ENCODE data around the gene HAUS7.
A peak's percentile ranks its signal among the peaks of the same experiment; 100 is the strongest.

Gene HAUS7

DNA sequence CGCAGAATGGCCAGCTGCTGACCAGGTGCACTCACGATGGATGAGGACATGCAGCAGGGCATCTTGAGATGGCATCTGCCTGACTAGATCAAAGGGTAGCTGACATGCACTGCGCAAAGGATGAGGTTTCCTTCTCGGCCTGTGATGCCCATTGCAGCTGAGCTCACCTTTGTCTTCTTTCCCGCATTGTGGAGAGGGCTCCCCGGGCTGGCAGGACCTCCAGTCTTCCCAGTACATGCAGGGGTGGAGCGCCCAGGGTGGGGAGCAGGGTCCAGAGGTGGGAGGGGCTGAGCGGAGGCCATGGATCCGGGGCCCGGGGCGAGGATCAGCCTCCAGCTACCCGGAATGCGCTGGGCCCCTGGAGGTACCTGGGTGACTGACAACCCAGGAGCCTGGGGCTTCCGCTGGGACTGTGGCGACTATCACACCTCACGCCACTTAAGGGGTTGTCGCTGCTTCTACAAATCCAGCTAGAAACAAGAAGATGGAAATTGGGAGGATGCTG is 36.5 kb downstream of the HAUS7 start:
- no peak for DNase-seq

DNA sequence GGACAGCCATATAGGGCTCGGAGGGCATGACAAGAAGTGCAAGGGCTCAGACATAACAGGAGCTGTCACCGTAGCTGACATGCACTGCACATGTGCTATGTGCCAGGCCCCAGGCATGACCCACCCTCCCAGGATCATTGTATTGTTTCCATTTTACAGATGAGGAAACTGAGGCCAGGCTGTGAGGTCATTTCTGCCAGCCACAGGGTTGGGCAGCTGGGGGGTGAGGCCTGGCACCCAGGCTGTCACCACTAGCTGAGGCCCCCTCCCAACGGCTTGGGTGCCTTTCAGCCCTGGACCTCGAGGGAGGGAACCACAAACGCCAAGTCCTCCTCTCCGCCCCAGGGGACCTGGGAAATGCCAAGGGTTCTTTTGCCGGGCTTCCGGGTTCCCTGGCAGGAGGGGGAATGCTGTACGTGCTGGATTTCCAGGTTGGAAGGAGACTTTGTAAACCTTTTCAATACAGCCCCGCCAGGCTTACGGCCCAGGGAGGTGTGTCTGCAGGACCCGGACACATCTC is 37.2 kb downstream of the HAUS7 start:
- no peak for DNase-seq

DNA sequence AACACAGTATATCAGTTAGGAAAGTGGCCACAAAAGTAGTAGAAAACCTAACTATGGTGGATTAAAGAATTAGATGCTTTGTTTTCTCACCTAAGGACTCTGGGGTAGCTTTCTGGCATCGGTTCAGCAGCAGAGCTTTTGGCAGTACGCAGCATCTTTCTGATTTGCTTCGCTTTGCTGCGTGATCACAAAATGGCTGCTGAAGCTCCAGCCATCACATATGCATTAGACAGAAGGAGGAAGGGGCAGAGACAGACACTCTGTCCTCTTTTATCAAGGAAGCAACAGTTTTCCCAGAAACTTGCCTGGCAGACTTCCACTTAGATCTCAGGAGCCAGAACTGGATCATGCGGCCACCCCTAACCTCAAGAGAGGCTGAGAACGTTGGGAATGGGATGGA is 39.6 kb downstream of the HAUS7 start:
- DNase-seq, result no peak

DNA sequence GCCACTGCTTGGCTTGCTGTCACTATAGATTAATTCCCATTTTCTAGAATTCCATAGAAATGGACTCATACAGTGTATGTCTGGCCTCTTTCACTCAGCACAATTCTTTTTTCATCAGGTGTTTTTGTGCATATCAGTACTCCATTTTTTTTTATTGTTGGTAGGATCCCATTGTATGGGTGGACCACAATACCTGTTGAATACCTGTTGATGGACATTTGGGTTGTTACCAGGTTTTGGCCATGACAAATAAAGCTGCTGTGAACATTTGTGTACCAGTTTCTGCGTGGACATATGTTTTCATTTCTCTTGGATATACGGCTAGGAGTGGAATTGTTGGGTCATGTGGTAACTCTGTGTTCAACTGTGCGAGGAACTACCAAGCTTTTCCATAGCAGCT is 44.2 kb downstream of the HAUS7 start:
- DNase-seq, result no peak

DNA sequence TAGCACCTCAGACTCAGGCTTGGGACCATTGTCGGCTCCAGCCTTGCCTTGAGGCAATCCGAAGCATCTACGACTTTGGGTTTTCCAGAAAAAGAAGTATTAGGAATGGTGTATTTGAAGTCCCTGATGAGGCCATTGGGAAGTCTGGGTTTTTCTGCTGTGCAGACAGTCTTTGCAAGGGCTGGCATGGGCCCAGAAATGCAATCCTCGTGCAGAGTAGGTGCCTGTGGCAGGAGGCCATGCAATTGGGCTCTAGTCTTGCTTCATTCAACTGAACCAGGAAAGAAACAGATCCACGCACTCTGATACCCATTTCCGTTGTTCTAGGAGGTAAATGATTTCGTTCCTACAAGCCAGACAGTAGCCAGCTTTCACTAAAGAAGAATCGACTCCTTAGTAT is 46.7 kb downstream of the HAUS7 start:
- no peak for DNase-seq

DNA sequence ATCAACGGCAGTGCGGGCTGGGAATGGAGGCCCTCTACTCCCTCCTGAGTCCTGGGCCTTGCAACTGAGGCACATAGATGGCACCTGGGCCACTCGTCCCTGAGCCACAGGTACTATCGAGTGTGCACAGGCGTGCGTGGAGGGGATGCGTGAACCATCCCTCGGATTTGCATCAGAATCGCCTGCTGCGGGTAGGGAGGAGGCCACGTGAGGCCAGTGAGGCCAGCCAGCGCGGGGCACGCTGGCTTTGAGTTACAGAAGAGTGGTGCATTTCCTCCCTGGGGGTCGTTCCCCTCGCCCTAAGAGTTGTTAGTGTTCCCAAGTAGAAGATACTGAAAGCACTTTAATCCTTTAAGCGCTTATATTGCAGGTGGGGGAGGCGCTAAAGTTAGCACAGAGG is 48.5 kb downstream of the HAUS7 start:
- no peak for DNase-seq

DNA sequence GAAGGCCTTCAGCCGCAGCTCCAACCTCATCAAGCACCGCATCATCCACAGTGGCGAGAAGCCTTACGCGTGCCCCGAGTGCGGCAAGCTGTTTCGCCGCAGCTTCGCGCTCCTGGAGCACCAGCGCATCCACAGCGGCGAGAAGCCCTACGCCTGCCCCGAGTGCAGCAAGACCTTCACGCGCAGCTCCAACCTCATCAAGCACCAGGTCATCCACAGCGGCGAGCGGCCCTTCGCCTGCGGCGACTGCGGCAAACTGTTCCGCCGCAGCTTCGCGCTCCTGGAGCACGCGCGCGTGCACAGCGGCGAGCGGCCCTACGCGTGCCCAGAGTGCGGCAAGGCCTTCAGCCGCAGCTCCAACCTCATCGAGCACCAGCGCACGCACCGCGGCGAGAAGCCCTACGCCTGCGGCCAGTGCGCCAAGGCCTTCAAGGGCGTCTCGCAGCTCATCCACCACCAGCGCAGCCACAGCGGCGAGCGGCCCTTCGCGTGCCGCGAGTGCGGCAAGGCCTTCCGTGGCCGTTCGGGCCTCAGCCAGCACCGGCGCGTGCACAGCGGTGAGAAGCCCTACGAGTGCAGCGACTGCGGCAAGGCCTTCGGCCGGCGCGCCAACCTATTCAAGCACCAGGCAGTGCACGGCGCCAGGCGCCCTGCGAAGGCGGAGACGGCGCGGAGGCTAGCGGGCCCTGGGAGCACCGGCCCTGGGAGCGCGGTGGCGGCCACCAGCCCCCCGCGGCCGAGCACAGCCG is 49.4 kb downstream of the HAUS7 start:
- no peak for DNase-seq

DNA sequence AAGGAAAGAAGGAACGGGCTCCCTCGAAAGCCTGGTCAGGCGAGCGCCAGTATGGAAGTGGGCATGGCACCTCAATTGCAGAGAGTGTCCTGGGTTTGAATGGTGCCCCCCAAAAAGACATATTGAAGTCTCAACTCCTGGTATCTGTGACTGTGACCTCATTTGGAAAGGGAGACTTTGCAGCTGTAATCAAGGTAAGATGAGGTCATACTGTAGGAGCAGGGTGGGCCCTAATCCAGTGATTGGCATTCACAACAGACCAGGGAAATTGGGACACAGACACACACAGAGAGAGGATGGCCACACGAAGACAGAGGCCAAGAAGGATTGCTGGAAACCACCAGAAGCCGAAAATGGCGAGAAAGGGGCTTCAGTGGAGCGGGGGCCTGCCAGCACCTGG is 52.7 kb downstream of the HAUS7 start:
- DNase-seq, result no peak

DNA sequence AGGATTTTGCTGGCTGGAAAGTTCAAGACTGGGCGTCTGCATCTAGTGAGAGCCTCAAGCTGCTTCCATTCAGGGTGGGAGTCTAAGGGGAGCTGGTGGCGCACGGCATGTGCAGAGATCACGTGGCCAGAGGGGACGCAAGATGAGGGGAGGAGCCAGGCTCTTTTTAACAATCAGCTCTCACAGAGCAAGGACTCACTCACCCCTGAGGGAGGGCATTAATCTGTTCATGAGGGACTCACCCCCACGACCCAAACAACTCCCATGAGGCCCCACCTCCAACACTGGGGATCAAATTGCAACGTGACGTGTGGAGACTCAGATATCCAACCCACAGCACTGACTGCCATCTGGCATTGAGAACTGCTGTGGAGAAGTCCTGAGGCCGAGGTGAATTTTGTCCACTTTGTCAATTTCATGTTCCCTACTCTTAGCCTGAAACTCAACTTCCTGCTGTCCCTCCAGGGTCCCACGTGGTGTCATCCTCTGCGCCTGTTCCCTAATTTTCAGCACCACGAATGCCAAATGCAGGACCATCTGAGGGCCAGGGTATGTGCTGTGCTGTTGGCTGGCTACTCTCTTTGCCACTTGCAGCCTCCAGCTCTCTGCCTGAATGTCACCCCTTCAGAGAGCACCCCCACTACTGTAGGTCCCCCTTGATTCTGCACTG is 53.5 kb downstream of the HAUS7 start:
- DNase-seq, result no peak

DNA sequence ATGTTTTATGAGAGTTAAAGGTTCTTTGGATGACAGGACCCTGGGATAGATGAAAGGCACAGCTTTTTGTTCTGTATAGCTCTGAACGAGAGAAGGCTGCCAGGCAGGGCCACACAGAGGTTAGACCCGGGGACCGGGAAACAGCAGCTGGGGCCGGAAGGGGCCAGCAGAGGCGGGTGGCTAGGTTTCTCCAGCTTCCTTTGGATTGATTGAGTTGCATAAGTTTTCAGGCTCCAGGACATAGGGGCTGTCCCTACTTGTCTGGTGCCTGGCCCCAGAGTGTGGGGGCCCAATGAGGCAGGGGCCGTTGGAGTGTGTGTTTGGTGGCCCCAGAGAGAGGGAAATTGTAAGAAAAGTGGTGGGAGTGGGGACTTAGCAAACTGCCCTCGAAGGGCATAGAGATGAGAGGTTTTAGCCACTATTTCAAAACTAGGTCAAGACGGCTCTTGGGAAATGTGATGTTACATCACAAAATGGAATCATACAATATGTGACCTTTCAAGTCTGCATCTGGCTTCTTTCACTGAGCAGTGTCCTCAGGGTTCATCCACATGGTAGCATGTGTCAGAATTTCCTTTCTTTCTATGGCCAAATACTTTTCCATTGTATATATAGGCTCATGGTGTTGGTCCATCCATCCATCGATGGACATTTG is 55.4 kb downstream of the HAUS7 start:
- no peak for DNase-seq

DNA sequence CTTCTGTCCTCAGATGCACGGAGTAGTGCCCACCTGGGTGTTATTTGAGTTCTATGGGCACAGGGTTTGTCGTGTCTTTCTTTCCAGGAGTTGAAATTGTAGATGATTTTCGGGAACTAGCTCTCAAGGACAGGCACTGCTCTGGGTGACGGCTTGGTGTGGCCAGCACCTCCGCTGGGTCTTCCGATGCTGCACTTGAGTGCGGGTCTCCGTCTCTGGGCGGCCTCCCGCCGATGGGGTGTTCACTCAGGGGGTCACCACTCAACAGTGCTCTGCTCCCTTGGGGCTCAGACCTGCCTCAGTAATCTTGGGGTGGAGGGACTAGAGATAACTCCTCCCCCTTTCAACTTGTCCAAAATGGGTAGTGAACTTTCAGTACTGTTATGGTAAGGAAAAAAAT is 56.6 kb downstream of the HAUS7 start:
- no peak for DNase-seq

DNA sequence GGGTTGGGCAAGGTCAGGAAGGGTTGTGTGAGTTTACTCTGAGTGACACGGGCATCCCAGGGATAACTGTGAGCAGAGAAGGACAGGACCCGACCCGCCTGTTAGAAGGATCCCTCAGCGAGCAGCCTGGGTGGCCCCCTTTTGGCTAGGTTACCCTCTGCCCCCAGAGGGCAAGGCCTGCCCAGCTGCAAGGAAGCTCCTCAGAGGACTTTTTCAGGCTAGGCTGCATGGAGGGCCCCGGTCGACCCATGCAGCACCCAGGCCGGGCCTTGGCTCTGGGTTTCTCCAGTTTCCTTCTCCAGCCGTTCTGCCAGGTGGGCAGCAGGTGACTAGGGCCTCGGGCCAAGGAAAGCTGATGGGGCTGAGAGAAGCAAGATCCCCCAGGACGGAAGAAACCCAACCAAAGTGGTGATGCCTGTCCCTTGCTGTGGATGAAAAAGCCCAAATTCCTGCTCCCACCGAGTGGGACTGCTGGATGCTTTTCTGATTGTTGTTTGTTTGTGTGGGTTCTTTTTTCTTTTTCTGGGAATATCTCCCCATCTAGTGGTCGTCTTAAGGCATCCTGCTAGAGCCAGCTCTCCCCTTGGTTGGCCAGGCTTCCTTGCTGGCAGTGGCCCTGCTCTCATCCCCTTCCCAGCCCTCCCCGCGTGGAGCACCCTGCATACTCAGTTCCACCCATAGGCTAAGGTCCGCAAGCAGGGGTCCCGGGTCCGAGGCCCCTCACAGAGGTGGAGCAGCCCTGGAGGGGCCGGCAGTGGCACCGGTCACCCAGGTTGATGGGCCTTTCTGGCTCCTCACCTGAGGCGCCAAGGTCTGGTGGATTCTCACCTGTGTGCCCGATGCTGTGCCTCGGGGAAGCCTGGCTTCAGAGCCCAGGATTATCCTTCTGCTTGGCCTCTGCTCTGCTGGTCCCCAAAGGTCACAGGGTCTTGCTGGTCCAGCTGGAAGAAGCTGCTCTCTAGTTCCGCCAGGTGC is 57.3 kb downstream of the HAUS7 start:
- DNase-seq, result no peak

DNA sequence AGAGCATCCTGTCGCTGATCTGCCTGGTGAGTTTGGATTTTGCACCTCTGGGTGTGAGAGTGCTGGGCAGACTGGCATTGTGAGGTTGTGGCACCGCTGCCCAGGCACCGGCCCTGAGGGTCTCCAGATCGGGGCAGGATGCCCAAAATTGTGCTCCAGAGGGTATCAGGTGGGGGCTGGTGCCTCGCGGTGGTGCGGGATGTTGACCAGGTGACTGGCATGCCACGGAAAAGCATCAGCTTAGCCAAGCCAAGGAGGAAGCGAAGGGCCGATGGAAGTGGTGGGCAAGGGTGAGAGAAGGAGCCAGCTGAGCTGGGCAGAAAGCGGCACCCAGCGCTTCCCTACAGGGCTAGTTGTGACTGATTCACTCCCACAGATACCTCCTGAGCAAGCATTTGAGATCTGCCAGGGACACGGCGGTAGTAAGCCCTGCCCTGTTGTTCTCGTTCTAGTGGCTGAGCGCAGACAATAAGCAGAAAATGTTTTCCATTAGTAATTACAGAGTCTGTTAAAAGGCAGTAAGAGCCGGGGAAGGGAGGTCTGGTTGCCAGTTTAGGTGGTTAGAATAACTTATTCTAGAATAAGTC is 58.3 kb downstream of the HAUS7 start:
- no peak for DNase-seq

DNA sequence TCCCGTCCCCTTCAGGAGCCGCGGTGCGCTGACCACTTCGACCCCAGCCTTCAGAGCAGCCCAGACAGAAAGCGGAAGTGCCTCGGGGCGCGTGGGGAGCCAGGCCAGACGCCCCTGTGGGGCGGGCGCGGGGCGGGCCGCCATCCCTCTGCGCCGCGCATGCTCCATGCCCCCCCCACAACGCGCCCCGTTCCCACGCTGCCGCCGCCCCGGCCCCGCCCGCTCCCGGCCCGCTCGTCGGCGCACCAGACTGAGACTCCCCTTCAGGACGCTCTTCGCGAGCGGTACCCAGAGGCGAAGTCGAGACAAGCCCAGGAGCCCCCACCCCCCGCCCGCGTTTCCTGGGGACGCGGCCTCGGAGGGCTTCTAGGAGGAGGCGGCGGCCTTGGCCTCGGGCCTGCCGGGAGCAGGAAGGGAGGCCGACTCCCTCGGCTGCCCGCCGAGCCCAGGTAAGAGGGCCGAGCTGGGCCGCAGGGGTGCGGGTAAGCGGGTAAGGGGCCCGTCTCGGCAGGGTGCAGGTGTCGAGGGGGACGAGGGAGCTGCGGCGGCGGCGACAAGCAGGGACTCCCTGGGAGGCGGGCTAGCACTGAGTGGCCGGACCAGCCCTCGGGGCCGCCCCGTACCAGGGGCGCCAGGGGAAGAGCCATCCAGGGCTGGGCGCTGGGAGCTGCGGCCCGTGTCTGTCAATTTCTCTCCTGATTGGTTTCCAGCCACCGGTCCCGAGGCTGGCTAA is 59.0 kb downstream of the HAUS7 start, which contains the start of gene ZFP92:
Gene ZFP92 (plus strand): TSS at position 218 of the 733 bp plus-strand sequence. CDS start 6,851 bp downstream, outside the sequence.
- DNase-seq, result peak; percentile 30 to 33

DNA sequence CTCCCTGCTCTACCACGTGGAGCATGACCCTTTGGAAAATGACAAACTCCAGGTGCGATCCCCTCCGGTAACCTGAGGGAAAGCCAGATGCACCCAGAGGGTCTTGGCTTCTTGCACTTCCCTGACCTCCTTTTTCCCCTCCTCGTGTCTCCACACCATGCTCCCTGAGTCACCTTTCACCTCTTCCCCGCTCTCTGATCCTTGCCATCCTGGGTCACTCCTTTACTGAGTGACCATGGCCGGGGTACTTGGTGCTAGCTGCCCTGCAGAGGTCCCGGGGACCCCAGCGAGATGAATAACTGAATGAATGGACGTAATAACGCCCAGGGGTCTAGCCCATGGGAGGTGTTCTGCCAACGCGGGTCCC is 59.5 kb downstream of the HAUS7 start:
- no peak for DNase-seq

DNA sequence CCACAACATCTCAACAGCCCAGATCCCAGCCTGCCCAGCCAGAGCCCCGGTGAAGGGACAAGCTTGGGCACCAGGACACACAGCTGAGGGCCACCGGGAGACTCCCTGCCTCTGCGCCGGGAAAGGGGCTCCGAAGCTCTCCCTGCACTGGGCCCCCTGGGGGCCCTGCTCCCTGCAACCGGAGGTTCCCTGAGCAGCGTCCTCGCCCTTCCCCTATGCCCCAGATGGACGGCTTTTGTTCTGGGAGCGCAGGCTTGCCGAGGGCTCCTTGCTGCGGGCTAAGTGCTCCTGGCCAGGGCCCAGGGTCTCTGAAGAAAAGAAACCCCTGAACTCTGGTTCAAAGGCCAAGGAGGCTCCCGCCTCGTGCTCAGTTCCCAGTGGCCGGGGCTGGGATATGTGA is 60.0 kb downstream of the HAUS7 start:
- no peak for DNase-seq

DNA sequence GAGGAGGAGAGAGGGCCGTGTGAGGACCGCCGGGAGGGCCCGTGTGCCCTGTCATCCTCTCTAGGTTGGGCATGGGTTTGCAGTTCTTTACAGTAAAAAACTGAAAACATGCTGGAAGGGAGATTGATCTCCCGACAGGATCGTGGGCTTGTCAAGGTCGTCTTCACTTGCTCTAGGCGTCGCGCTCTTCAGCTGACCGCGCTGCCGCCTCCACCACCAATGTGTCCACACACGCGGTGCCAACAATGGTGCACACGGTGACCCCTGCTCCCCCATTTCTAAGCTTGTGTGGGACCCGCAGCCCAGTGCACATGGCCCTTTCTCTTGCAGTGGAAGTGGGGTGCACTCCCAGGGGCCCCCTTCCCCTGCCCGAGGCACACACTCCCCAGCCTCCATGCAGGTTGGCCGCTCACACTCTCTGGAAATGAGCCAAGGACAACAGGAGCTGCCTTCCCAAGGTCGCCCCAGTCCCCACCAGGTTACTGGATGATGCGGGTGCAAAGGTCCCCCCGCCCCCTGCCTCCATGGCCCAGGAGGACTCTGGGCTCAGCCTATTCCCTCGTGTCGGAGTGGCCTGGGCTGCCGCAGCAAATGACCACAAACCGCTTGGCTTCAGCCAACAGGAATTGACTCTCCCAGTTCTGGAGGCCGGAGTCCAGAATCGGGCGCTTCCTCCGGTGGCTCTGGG is 60.8 kb downstream of the HAUS7 start:
- no peak for DNase-seq

DNA sequence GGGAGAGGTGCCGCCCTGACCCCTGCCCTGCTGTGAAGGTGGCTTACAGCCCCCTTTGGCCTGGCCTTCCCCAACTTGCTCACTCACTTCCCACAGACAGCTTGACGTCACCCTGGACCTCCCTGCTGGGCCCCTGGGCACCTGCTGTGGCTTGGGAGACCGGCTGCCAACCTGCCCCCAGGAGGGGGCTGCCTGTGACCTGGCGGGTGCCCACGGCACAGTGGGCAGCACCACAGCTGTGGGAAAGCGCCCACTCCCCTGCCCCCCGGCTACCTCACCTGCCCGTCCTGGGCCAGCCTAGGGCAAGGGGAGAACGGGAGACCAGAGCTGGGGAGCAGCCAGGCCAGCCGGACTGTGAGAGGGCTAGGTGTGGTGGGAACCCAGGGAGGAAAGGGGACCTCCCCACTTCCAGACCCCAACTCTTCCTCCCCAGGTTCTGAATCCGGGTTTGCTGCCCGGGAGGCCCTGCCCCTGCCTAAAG is 61.5 kb downstream of the HAUS7 start:
- DNase-seq, result no peak

DNA sequence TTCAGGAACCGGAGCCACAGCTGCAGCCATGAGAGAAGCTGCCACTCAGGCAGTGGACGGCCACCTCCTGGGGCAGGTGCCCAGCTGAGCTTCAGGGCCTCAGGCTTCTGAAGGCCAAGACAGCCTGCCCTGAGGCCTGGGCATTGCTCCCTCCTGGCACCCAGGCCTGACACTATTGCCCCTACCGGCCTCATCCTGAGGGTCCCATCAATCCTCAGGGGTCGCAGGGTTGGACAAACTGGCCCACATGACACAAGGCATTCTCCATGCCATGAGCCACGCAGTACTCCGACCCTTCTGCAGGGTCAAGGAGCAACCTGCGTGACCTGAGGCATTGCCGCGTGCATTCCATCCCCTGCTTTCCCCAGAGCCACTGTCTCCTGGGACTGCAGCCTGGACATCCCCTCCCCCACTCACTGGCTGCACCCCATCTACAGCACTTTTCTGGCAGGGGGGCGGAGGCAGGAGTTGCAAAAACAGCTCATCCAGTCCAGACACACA is 62.1 kb downstream of the HAUS7 start:
- no peak for DNase-seq

DNA sequence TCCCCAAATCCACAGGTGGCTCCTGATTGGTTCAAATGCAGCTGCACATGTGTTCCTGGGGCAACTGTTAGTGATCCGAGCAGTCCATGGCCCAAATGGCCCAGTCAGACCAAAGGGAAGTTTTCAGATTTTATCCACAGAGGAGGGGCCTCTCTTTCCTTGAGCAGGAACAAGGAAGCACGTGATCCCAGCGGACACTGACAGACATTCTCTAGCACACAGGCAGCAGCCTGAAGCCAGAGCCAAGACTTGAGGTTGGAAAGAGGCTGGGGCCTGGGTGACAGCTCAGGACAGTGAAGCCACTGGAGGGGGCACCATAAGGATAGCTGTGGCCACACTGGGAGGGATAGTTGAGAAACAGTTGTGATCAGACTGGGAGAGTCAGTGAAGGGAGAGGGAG is 62.6 kb downstream of the HAUS7 start:
- DNase-seq, result no peak

Data from activated CD4-positive, alpha-beta T cell treated with anti-CD3 and anti-CD28 coated beads, Interleukin-2, amount 50 U/mL, for 4 hours (primary cell).